ENCODE results near the gene CCR1. TPM values are rescaled to one million over a fixed set of nuclear protein-coding genes. Genes with fewer than 3 reads are reported as not detected.

The CCR1 gene
- total and polyA plus RNA-seq, 2 experiments from 2014 or later: not detected

GRCh38 chr3:46213201-46213600 is 5.1 kb upstream of the CCR1 start:
- Histone ChIP-seq H3K79me2 (replicated peaks; ENCODE audit: insufficient read depth) (no peaks in the 10 kb centered on the region), H3K36me3 (ENCODE audit: insufficient read depth) (no peaks in the 10 kb centered on the region), H3K4me2 (no peak overlapping the region), H3K27ac (ENCODE audit: low read depth) (no peak overlapping the region), H3K4me3 (no peak overlapping the region), H4K20me1 (replicated peaks; ENCODE audit: insufficient read depth) (no peaks in the 10 kb centered on the region), H3F3A (replicated peaks; ENCODE audit: low read depth) (no peaks in the 10 kb centered on the region), H3K4me1 (ENCODE audit: insufficient read depth) (no peaks in the 10 kb centered on the region), H2AFZ (no peak overlapping the region), H3K27me3 (ENCODE audit: insufficient read depth) (no peaks in the 10 kb centered on the region), H3K9me2 (ENCODE audit: insufficient read depth) (peaks cover 11% of the 10 kb centered on the region)
- no peaks in the 10 kb centered on the region; the same call in 2 of the 3 replicates for H3K4me1 Mint-ChIP-seq
- H3K4me3 Mint-ChIP-seq: no peak overlapping the region
- H3K27ac Mint-ChIP-seq: no peak overlapping the region
- H3K36me3 Mint-ChIP-seq (ENCODE audit: low read depth): no peaks in the 10 kb centered on the region
- ATAC-seq (no peak), DNase-seq (ENCODE audit: low spot score) (no peak)
- TF ChIP-seq ZNF114 (CRISPR knock-in tag; IDR thresholded peaks at IDR 0.05): no peak
- no peak for TF ChIP-seq REST (IDR thresholded peaks at IDR 0.05; ENCODE audit: unreplicated experiment)
- no peak for TF ChIP-seq EZH2 (IDR thresholded peaks at IDR 0.05; ENCODE audit: low read depth, unreplicated experiment)
- TF ChIP-seq NANOG (IDR thresholded peaks at IDR 0.05; ENCODE audit: borderline replicate concordance): no peak
- no peak for TF ChIP-seq ETS1 (IDR thresholded peaks at IDR 0.05)
- TF ChIP-seq POLR2AphosphoS5 (IDR thresholded peaks at IDR 0.05; ENCODE audit: low read depth): no peak
- TF ChIP-seq JUNB (IDR thresholded peaks at IDR 0.05; ENCODE audit: unreplicated experiment): no peak
- no peak for TF ChIP-seq EZH2phosphoT487 (IDR thresholded peaks at IDR 0.05; ENCODE audit: unreplicated experiment)
- TF ChIP-seq ZNF462 (CRISPR knock-in tag; IDR thresholded peaks at IDR 0.05): no peak
- TF ChIP-seq STAT1 (IDR thresholded peaks at IDR 0.05; ENCODE audit: unreplicated experiment): no peak
- TF ChIP-seq ZNF331 (CRISPR knock-in tag; IDR thresholded peaks at IDR 0.05; ENCODE audit: low read depth): no peak
- no peak for TF ChIP-seq CREB1 (CRISPR knock-in tag; IDR thresholded peaks at IDR 0.05; ENCODE audit: low read depth)
- TF ChIP-seq CTCF (conservative IDR thresholded peaks at IDR 0.05; ENCODE audit: low read depth in 2 of 2): no peak
- no peaks in the 10 kb centered on the region for H3K9me3 Mint-ChIP-seq
- H3K27me3 Mint-ChIP-seq (ENCODE audit: insufficient read depth, low read depth, poor library complexity): peaks cover 3% of the 10 kb centered on the region
